Stomach (tissue), 9 donors: Measurements from ENCODE around the gene UBE2D1. TPM values are rescaled to one million over a fixed set of nuclear protein-coding genes. Genes with fewer than 3 reads are reported as not detected.

Source experiments
- DNase-seq, 2 donors: peaks; one replicate each; pipeline versions ENCODE4 v3.0.0 to v3.0.0-alpha.2; 2013 to 2019
- H3K27ac ChIP-seq, 5 donors: fragments of 200-600 bp in 4 of 5; sonication (generic) in 4 of 5; one replicate each; pipeline ENCODE4 v1.5.1; 2013 to 2019; ENCODE audit warnings: mild to moderate bottlenecking in 1 of 5, moderate library complexity in 1 of 5
- H3K27me3 ChIP-seq, 3 donors: fragments of 200-600 bp; sonication (generic); one replicate each; pipeline ENCODE4 v1.5.1; 2017 to 2019; ENCODE audit warnings: mixed run types in 1 of 3
- H3K36me3 ChIP-seq, 4 donors: fragments of 200-600 bp; sonication (generic); 1 replicate in 3 of 4; 2 replicates in 1 of 4; pipeline ENCODE4 v1.5.1; 2016 to 2019
- H3K4me1 ChIP-seq, 4 donors: fragments of 200-600 bp; sonication (generic); one replicate each; pipeline ENCODE4 v1.5.1; 2016 to 2019
- H3K4me3 ChIP-seq, 4 donors: fragments of 200-600 bp; sonication (generic) in 3 of 4; one replicate each; pipeline ENCODE4 v1.5.1; 2016 to 2019; ENCODE audit warnings: mild to moderate bottlenecking in 1 of 4
- H3K9me3 ChIP-seq, 4 donors: fragments of 200-600 bp; sonication (generic); one replicate each; pipeline ENCODE4 v1.5.1; 2016 to 2019
- EP300 ChIP-seq: sonication (generic); formaldehyde crosslinking; IDR thresholded peaks from one replicate; pipeline ENCODE4 v1.6.1; 2017; ENCODE audit warnings: antibody characterized with exemption
- POLR2A ChIP-seq, 4 donors: fragments of 450-650 bp; IDR thresholded peaks; one replicate each; pipeline ENCODE4 v1.6.1; 2016; ENCODE audit warnings: antibody characterized with exemption in 4 of 4, control low read depth in 2 of 4, mild to moderate bottlenecking in 1 of 4, moderate library complexity in 1 of 4
- POLR2AphosphoS5 ChIP-seq, 3 donors: sonication (generic); formaldehyde crosslinking; IDR thresholded peaks; one replicate each; pipeline ENCODE4 v1.6.1; 2016; ENCODE audit warnings: antibody characterized with exemption in 3 of 3
- WGBS, 5 donors: extraction: QIAGEN DNeasy Blood & Tissue Kit in 3 of 5; methylation state at CpG; one replicate each; pipeline versions ENCODE4 v1.1.5 to v1.1.7; 2013 to 2018; 5-methylcytosine and 5-hydroxymethylcytosine counted together
- intact Hi-C: fragments of 100-400 bp; cut with DNase I; formaldehyde crosslinking; loops from one replicate; pipeline ENCODE4 v1.15.1; 2023; ENCODE audit warnings: low total_unique reads
- polyA plus RNA-seq, 3 donors: library from polyadenylated mRNA; stranded (reverse); fragments of 200-250 nt; gene quantifications; one replicate each; pipeline ENCODE4 v1.2.3, GENCODE V29; 2013
- total RNA-seq, 5 donors: library from RNA; depleted of rRNA; stranded (reverse); fragments of >200 nt; gene quantifications; one replicate each; pipeline versions ENCODE4 v1.1.0 to v1.2.3, GENCODE V29; 2014 to 2016
- TF ChIP-seq, protein P1 (sequence below), 7 experiments: fragments of 450-650 bp in 4 of 7; fragments of 200-600 bp in 3 of 7; sonication (generic) in 3 of 7; IDR thresholded peaks; one replicate each; pipeline ENCODE4 v1.5.1; 2016 to 2019; ENCODE audit warnings: antibody characterized with exemption in 7 of 7, control low read depth in 2 of 7, mild to moderate bottlenecking in 1 of 7
- donor health status: healthy with polysubstance abuse.
- donor health status: Bipolar disorder and iron deficiency.
- donor health status: healthy.

Gene UBE2D1
- total and polyA plus RNA-seq, 8 donors: 6.9 to 16.5 (median 8.4) TPM

GRCh38 chr10:58305821-58306220 is 29.0 kb upstream of the UBE2D1 start:
- Histone ChIP-seq H3K9me3 (no peaks in the 10 kb centered on the region), H3K4me3 (no peak overlapping the region), H3K36me3 (no peaks in the 10 kb centered on the region), H3K27ac (no peak overlapping the region), H3K4me1 (no peaks in the 10 kb centered on the region), H3K27me3 (peaks cover 0 to 22% (median 0%) of the 10 kb centered on the region in 3 donors)
- DNase-seq: no peak
- WGBS, 5 donors: 38 to 62% (median 45%) methylated on average over 4 of the region's 4 CpGs
- TF ChIP-seq POLR2AphosphoS5 (IDR thresholded peaks at IDR 0.05) (no peak), EP300 (no peak), POLR2A (IDR thresholded peaks at IDR 0.05) (no peak)
- TF ChIP-seq, protein P1, sequence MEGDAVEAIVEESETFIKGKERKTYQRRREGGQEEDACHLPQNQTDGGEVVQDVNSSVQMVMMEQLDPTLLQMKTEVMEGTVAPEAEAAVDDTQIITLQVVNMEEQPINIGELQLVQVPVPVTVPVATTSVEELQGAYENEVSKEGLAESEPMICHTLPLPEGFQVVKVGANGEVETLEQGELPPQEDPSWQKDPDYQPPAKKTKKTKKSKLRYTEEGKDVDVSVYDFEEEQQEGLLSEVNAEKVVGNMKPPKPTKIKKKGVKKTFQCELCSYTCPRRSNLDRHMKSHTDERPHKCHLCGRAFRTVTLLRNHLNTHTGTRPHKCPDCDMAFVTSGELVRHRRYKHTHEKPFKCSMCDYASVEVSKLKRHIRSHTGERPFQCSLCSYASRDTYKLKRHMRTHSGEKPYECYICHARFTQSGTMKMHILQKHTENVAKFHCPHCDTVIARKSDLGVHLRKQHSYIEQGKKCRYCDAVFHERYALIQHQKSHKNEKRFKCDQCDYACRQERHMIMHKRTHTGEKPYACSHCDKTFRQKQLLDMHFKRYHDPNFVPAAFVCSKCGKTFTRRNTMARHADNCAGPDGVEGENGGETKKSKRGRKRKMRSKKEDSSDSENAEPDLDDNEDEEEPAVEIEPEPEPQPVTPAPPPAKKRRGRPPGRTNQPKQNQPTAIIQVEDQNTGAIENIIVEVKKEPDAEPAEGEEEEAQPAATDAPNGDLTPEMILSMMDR (IDR thresholded peaks at IDR 0.05): no peak
- intact Hi-C loops: no loop called here

- WGBS, 5 donors: 87 to 91% (median 90%) methylated on average over 3 of the region's 3 CpGs
- Histone ChIP-seq H3K4me1 (no peaks in the 10 kb centered on the region), H3K36me3 (no peaks in the 10 kb centered on the region), H3K27me3 (peaks cover 0 to 22% (median 0%) of the 10 kb centered on the region in 3 donors), H3K4me3 (no peak overlapping the region), H3K9me3 (no peaks in the 10 kb centered on the region), H3K27ac (no peak overlapping the region)
- no peak for DNase-seq
- intact Hi-C loops: no loop called here
- TF ChIP-seq, protein P1 (IDR thresholded peaks at IDR 0.05): no peak
- TF ChIP-seq POLR2AphosphoS5 (IDR thresholded peaks at IDR 0.05): no peak
- no peak for TF ChIP-seq POLR2A (IDR thresholded peaks at IDR 0.05)
- no peak for TF ChIP-seq EP300
These were observed 27.1 kb upstream of the UBE2D1 start for GRCh38 chr10:58307676-58308075.

GRCh38 chr10:58311026-58311425 is 23.8 kb upstream of the UBE2D1 start:
- Histone ChIP-seq H3K9me3 (no peaks in the 10 kb centered on the region), H3K27me3 (peaks cover 0 to 2% (median 0%) of the 10 kb centered on the region in 3 donors), H3K4me1 (no peaks in the 10 kb centered on the region), H3K36me3 (no peaks in the 10 kb centered on the region), H3K27ac (no peak overlapping the region), H3K4me3 (no peak overlapping the region)
- intact Hi-C loops: no loop called here
- DNase-seq: no peak
- TF ChIP-seq POLR2AphosphoS5 (IDR thresholded peaks at IDR 0.05) (no peak), POLR2A (IDR thresholded peaks at IDR 0.05) (no peak), EP300 (no peak)
- TF ChIP-seq, protein P1 (IDR thresholded peaks at IDR 0.05): no peak

- intact Hi-C loops: no loop called here
- H3K4me1 ChIP-seq: no peaks in the 10 kb centered on the region
These were observed 17.9 kb upstream of the UBE2D1 start for GRCh38 chr10:58316874-58317273.

More at GRCh38 chr10:58316874-58317273, 17.9 kb upstream of the UBE2D1 start:
- no peak overlapping the region for H3K27ac ChIP-seq
- no peaks in the 10 kb centered on the region for H3K27me3 ChIP-seq
- no peak for DNase-seq
- H3K36me3 ChIP-seq: no peaks in the 10 kb centered on the region
- H3K9me3 ChIP-seq: no peaks in the 10 kb centered on the region
- TF ChIP-seq POLR2A (IDR thresholded peaks at IDR 0.05): no peak
- TF ChIP-seq EP300: no peak
- no peak for TF ChIP-seq POLR2AphosphoS5 (IDR thresholded peaks at IDR 0.05)
- TF ChIP-seq, protein P1 (IDR thresholded peaks at IDR 0.05): no peak
- H3K4me3 ChIP-seq: no peak overlapping the region
